HG03135 (cell line): ENCODE data around the gene RNU6-9.

Experiments used
- ATAC-seq: cut with Tn5 transposase; IDR thresholded peaks from one replicate; pipeline ENCODE4 v1.9.1; 2021; ENCODE audit warnings: mild to moderate bottlenecking, moderate library complexity; ENCODE audit not compliant: unreplicated experiment

The RNU6-9 gene

GRCh38 chr19:916645-917322, 23.5 kb downstream of the RNU6-9 start:
- ATAC-seq, result no peak

DNA sequence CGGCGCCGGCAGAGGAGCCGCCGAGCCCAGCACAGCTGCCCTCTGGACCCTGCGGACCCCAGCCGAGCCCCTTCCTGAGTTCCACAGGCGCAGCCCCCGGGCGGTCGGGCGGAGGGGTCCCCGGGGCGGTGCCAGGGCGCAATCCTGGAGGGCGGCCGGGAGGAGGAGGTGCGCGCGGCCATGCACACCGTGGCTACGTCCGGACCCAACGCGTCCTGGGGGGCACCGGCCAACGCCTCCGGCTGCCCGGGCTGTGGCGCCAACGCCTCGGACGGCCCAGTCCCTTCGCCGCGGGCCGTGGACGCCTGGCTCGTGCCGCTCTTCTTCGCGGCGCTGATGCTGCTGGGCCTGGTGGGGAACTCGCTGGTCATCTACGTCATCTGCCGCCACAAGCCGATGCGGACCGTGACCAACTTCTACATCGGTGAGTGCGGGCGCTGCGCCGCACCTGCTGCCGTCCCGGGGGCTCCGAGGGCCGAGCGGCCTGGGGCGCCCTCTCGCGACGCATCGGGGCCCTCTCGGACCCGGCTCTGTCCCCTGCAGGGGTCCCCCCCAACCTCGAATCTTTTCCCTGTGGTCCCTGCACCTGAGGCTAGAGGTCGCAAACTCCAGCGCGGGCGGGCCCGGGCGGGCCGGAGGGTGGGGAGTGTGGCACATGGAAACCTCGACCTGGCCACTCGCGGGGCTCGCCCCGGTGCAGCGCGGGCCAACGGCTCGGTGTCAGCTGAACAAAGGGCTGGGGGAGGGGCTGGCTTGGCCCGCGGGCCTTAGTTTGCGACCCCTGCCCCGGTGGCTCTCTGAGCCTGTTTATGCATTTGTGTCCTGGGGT, 24.3 kb downstream of the RNU6-9 start, which contains the start of gene KISS1R:
KISS1R (plus strand) TSS at position 11 of the 829 bp plus-strand sequence; CDS start at position 181, 170 bp downstream.
- ATAC-seq, result no peak

GRCh38 chr19:918152-918437, 24.8 kb downstream of the RNU6-9 start:
- ATAC-seq, result no peak

- ATAC-seq, result no peak
Observed at GRCh38 chr19:918481-919198, 25.4 kb downstream of the RNU6-9 start.

DNA sequence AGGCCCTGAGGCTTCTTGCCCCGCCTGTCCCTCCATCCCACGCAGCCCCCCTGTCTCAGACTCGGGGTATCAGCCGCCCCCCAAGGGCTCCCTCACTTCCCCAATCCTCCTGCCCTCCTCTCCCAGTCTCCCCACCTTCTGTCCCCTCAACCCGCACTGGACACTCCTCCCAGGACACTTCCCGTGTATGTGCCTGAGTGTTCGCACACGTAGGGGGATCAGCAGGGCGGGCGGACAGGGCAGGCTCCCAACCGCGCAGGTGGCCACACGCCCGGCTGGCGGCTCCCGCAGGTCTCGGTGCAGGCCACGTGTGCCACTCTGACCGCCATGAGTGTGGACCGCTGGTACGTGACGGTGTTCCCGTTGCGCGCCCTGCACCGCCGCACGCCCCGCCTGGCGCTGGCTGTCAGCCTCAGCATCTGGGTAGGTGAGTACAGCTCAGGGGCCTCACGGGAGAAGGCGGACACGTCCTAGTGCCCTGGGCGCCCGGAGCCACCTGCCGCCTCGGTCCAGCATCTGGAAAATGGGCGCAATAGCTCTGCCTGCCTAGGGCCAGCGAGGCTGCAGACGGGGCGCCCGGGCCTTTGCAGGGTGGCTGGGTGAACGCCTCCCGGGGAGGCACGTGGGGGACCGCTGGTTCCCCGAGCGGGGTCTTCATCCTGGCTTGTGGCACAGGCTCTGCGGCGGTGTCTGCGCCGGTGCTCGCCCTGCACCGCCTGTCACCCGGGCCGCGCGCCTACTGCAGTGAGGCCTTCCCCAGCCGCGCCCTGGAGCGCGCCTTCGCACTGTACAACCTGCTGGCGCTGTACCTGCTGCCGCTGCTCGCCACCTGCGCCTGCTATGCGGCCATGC, 26.1 kb downstream of the RNU6-9 start:
- no peak for ATAC-seq

DNA sequence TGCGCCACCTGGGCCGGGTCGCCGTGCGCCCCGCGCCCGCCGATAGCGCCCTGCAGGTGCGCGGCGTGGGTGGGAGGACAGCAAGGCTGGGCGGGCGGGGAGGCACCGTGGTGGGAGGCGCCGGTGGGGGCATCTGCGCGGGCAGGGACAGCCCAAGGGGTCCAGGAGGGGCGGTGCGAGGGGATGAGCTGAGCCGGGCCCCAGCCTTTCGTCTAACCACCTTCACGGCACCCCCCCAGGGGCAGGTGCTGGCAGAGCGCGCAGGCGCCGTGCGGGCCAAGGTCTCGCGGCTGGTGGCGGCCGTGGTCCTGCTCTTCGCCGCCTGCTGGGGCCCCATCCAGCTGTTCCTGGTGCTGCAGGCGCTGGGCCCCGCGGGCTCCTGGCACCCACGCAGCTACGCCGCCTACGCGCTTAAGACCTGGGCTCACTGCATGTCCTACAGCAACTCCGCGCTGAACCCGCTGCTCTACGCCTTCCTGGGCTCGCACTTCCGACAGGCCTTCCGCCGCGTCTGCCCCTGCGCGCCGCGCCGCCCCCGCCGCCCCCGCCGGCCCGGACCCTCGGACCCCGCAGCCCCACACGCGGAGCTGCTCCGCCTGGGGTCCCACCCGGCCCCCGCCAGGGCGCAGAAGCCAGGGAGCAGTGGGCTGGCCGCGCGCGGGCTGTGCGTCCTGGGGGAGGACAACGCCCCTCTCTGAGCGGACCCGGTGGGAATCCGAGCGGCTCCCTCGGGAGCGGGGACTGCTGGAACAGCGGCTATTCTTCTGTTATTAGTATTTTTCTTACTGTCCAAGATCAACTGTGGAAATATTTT, 27.0 kb downstream of the RNU6-9 start:
- no peak for ATAC-seq

DNA sequence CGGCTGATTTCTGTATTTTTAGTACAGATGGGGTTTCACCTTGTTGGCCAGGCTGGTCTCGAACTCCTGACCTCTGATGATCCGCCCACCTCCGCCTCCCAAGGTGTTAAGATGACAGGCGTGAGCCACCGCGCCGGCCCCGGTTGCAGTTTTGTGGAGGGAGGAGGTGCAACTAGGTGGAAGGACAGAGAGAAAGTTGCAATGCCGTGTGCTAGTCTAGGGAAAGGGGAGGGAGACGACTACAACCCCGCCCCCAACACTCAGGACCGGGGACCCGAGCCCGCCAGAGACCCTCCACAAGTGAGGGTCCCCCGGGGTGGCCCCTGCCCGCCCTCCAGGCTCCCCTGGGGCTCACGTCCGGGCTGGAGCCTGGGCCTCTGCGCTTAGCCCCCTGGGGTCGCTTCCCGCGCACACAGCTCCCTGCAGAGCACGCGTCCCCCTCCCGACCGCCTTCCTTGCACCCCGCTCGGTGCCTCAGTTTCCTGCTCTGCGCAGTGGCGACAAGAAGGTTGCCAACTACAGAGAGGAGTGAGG, 31.3 kb downstream of the RNU6-9 start:
- ATAC-seq, result no peak

- peak; percentile 29 for ATAC-seq
Observed at GRCh38 chr19:925087-925525, 31.8 kb downstream of the RNU6-9 start.

DNA sequence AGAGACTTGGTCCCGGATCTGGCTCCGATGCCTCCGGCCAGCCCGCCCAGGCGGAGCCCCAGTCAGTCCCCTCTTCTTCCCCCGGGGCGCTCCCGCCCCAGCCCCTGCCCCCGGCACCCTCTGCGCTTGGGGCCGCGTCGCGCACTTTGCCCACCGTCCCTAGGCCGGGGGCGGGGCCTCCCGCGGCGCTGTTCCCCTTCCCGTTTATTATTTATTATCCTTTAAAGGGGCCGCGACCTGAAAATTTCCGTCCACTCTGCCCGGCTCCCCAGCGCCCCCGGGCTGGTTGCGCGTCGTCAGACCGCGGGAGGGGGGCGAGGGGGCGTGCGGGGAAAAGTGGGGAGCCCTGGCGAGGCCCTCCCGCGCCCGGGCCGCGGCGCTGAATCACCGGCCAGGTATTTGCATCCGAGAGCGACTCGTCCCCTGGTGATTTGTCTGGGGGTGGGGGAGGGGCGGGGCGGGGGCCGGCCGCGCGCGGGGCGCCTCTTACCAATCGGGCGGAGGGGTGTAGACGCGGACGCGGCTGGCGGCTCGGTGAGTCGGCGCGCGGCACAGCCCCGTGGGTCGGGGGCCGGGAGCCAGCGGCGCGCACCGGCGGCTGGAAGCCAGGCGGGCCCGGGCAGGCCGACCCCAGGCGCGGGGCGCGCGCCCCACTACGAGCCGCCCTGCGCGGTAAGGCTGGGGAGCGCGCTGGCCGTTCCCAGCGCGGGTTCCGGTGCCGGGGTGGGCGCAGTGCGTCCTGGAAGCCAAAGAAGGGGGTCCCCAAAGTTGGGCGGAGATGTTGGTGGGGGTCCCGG, 32.4 kb downstream of the RNU6-9 start, which contains the start of gene ARID3A:
ARID3A (plus strand) TSS at position 510 of the 797 bp plus-strand sequence. CDS start 3,494 bp downstream, outside the sequence.
- ATAC-seq, result peak; percentile 52

- no peak for ATAC-seq
Observed at GRCh38 chr19:926323-926588, 33.0 kb downstream of the RNU6-9 start.

- ATAC-seq, result no peak
Observed at GRCh38 chr19:926589-927350, 33.5 kb downstream of the RNU6-9 start.

DNA sequence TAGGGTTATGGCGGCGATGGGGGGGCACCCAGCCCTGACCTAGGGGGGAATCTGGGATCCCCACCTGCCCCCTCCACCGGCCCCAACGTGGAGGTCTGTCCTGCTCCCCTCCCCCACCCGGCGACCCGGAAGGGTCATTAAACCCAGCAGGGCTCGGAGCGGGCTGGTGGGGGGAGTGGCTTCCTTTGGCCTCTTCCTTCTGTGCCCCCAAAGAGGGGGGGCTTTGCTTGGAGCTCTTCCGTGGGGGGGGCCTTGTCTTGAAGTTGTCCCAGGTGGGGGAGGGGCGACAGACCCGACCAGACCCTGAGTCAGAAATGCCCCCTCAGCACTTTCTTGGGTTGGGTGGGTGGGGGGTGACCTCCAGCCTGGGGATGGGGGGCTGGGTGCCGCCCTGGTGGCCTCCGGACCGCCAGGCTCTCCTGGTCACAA, 34.1 kb downstream of the RNU6-9 start:
- no peak for ATAC-seq

- no peak for ATAC-seq
Observed at GRCh38 chr19:927780-928401, 34.6 kb downstream of the RNU6-9 start.

- ATAC-seq, result no peak
Observed at GRCh38 chr19:928471-929202, 35.4 kb downstream of the RNU6-9 start.

DNA sequence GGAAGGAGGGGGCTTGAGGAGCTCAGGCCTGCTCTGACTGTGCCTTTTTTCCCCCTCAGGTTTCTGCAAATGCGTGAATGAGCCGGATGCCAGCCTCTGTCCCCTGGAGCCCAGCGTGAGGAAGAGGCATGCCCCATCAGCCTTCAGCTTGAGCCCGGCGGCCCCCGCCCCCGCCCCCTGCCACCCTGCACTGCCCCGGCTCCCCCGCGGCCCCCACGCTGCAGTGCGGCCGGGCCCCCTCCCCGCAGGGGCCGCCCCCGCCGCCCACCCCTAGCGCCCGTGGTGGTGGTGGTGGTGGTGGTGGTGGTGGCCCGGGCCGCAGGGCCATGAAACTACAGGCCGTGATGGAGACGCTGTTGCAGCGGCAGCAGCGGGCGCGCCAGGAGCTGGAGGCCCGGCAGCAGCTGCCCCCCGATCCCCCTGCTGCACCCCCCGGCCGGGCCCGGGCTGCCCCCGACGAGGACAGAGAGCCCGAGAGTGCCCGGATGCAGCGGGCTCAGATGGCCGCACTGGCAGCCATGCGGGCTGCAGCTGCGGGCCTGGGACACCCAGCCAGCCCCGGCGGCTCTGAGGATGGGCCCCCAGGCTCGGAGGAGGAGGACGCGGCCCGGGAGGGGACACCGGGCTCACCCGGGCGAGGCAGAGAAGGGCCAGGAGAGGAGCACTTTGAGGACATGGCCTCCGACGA, 36.1 kb downstream of the RNU6-9 start:
- no peak for ATAC-seq

DNA sequence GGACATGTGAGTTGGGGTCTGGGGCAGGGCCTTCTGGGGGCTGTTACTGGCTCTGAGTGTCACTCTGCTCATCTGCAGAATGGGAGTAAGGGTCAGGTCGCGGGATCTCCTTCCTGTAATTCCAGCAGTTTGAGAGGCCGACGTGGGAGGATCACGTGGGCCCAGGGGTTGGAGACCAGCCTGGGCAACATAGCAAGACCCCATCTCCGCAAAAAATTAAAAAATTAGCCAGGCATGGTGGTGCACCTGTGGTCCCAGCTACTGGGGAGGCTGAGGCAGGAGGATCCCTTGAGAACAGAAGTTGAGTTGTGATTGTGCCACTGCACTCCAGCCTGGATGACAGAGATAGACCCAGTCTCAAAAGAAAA, 36.6 kb downstream of the RNU6-9 start:
- ATAC-seq, result no peak
